ENCODE measurements around the gene BBS9. TPM values are rescaled to one million over a fixed set of nuclear protein-coding genes. Genes with fewer than 3 reads are reported as not detected.
"Not testable (repeated sequence)": the region's sequence is repeated elsewhere in the genome, so short reads cannot be mapped to it uniquely, and the experiment has no call there.

The BBS9 gene
- total RNA-seq, 2 experiments from 2014 or later: 6.0 to 7.7 TPM

DNA sequence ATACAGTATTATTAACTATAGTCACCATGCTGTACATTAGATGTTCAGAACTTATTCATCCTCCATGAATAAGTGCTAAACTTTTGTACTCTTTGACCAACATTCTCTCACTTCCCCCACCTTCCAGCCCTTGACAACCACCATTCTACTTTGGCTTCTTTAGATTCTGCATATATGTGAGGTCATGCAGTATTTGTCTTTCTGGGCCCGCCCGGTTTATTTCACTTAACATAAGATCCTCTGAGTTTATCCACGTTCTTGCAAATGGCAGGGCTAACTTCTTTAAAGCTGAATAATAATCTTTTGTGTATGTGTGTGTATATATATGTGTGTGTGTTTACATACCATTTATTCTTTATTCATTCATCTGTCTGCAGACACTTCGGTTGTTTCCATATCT lies 336.8 kb downstream of the BBS9 start:
- POLR2A ChIA-PET: no interaction called here

GRCh38 chr7:33471636-33472242 lies 342.4 kb downstream of the BBS9 start:
- ChIA-PET POLR2A (no interaction called here), CTCF (no interaction called here)
- TF ChIP-seq CTCF (IDR thresholded peaks at IDR 0.05): no peak
- Mint-ChIP-seq H3K9me3 (peaks cover 3% of the 10 kb centered on the region), H3K27ac (no peak overlapping the region), H3K4me3 (no peak overlapping the region), H3K27me3 (no peaks in the 10 kb centered on the region), H3K4me1 (ENCODE audit: low read depth) (no peaks in the 10 kb centered on the region), H3K36me3 (ENCODE audit: low read depth) (peaks cover 6% of the 10 kb centered on the region)
- no peak for DNase-seq
- ATAC-seq: no peak
- intact Hi-C loops (cut with micrococcal nuclease): no loop called here

More for the DNA sequence above, 336.8 kb downstream of the BBS9 start:
- TF ChIP-seq CTCF (IDR thresholded peaks at IDR 0.05): no peak
- no peak overlapping the region for H3K27ac Mint-ChIP-seq
- ATAC-seq (no peak), DNase-seq (no peak)
- H3K4me1 Mint-ChIP-seq (ENCODE audit: low read depth): no peaks in the 10 kb centered on the region
- no peaks in the 10 kb centered on the region for H3K27me3 Mint-ChIP-seq
- no peak overlapping the region for H3K4me3 Mint-ChIP-seq
- peaks cover 6% of the 10 kb centered on the region for H3K36me3 Mint-ChIP-seq (ENCODE audit: low read depth)
- peaks cover 3% of the 10 kb centered on the region for H3K9me3 Mint-ChIP-seq
- CTCF ChIA-PET: no interaction called here
- intact Hi-C loops (cut with micrococcal nuclease): no loop called here

DNA sequence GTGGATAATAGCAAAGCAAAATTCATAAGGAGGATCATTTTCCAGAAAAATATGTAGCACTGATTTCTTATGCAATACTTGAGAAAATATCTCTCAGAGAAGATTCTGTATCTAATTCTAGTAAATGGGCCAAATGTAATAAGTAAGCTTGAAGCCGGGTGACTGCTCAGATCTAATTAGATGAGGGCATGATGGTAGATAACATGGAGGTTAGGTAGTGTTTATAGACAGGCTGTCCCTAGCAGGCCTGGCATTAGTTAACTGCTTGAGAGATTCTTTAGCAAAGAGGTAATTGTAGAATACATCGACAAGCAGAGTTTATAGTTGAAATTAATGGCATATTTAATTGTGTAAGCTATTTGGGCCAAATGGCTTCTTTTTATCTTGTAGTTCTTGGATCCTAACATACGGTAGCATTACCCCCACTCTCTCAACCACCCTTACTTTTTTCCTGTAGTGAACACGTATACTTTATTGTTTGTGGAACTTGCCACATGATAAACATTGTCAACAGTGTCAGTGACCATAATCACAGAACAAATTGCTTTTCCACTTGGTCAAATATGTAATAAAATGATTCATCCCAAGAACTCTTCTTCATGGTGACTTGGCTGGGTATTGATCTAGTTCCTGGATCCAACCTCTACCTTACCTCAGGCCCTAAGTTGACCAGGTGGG lies 343.1 kb downstream of the BBS9 start:
- no peak for DNase-seq
- Mint-ChIP-seq H3K9me3 (peaks cover 3% of the 10 kb centered on the region), H3K27me3 (no peaks in the 10 kb centered on the region), H3K4me1 (ENCODE audit: low read depth) (no peaks in the 10 kb centered on the region), H3K36me3 (ENCODE audit: low read depth) (peaks cover 3% of the 10 kb centered on the region), H3K4me3 (no peak overlapping the region), H3K27ac (no peak overlapping the region)
- intact Hi-C loops (cut with micrococcal nuclease): no loop called here
- TF ChIP-seq CTCF (IDR thresholded peaks at IDR 0.05): no peak
- ChIA-PET POLR2A (no interaction called here), CTCF (no interaction called here)
- ATAC-seq: no peak

GRCh38 chr7:33477719-33478480 lies 348.5 kb downstream of the BBS9 start:
- DNase-seq: no peak
- intact Hi-C loops (cut with micrococcal nuclease): no loop called here
- POLR2A ChIA-PET: no interaction called here
- no peaks in the 10 kb centered on the region for H3K4me1 Mint-ChIP-seq (ENCODE audit: low read depth)
- ATAC-seq: no peak
- TF ChIP-seq CTCF (IDR thresholded peaks at IDR 0.05): no peak
- H3K27ac Mint-ChIP-seq: no peak overlapping the region
- CTCF ChIA-PET: no interaction called here
- peaks cover 9% of the 10 kb centered on the region for H3K9me3 Mint-ChIP-seq
- H3K4me3 Mint-ChIP-seq: no peak overlapping the region
- H3K36me3 Mint-ChIP-seq (ENCODE audit: low read depth): peaks cover 11% of the 10 kb centered on the region
- no peaks in the 10 kb centered on the region for H3K27me3 Mint-ChIP-seq

- H3K9me3 Mint-ChIP-seq; ATAC-seq; POLR2A ChIA-PET; CTCF ChIA-PET; H3K27me3 Mint-ChIP-seq; DNase-seq; intact Hi-C loops (cut with micrococcal nuclease); H3K4me1 Mint-ChIP-seq (ENCODE audit: low read depth); H3K27ac Mint-ChIP-seq; H3K36me3 Mint-ChIP-seq (ENCODE audit: low read depth); H3K4me3 Mint-ChIP-seq: not testable (repeated sequence)
These were observed 355.1 kb downstream of the BBS9 start for GRCh38 chr7:33484476-33484875.
